Activated naive CD8-positive, alpha-beta T cell treated with anti-CD3 and anti-CD28 coated beads for 36 hours (primary cell): ENCODE data around the gene ANXA7. TPM values are rescaled to one million over a fixed set of nuclear protein-coding genes. Genes with fewer than 3 reads are reported as not detected.

Source experiments
- DNase-seq: peaks from one replicate; pipeline ENCODE4 v3.0.0; 2021
- H3K27ac Mint-ChIP-seq: one replicate; pipeline ENCODE4 v1.8.0; 2022; ENCODE audit warnings: mild to moderate bottlenecking, moderate library complexity, mixed read lengths
- H3K27me3 Mint-ChIP-seq: one replicate; pipeline ENCODE4 v1.8.0; 2022; ENCODE audit warnings: mild to moderate bottlenecking, mixed read lengths
- H3K36me3 Mint-ChIP-seq: one replicate; pipeline ENCODE4 v1.8.0; 2021; ENCODE audit warnings: mild to moderate bottlenecking, mixed read lengths
- H3K4me1 Mint-ChIP-seq: one replicate; pipeline ENCODE4 v1.8.0; 2021; ENCODE audit warnings: mixed read lengths
- H3K4me3 Mint-ChIP-seq: one replicate; pipeline ENCODE4 v1.8.0; 2022; ENCODE audit warnings: mild to moderate bottlenecking, moderate library complexity, mixed read lengths
- H3K9me3 Mint-ChIP-seq: one replicate; pipeline ENCODE4 v1.8.0; 2022; ENCODE audit warnings: mixed read lengths
- total RNA-seq, 2 experiments: library from RNA; stranded (reverse); gene quantifications; one replicate each; pipeline ENCODE4 v1.2.3, GENCODE V29; 2021

ANXA7 gene
- 100 to 1,000 TPM; 120 to 126 TPM for total RNA-seq

DNA sequence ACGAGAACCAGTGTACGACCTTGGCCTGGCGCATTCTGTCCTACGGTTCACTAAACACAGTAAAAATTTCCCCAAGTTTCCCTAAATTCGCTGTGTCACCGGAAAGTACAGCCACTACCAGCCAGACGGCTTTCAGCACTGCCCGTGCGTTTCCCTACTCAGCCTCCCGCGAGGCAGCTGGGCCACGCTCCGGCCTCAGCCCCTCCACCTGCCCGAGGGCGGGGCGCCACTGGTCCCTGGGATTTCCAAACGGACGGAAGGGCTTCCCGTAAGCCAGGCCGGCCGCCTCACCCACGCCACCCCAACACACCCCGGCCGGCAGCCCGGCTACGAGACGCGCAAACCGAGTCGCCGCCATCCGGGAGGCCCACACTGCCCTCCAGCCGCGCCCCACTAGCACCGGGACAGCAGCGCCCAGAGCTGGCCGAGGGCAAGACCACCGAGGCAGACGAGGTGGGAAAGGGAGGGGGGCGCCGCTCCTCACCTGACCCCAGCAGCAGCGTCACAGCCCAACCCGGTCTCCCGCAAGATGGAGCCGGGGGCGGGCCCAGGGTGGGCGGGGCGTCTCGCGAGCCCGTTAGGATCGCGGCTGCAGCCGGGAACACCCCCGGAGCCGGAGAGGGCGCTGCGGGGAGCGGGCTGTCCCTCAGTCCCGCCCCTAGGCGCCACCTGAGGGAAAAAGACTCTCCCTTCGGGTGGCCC lies at the start of gene ANXA7:
Gene ANXA7 (minus strand): TSS at position 531 of the 702 bp plus-strand sequence. CDS start 13,202 bp downstream, outside the sequence.
- H3K4me3 Mint-ChIP-seq: peak within 1 kb of the TSS; percentile 86
- H3K36me3 Mint-ChIP-seq: peaks cover 23% of the 10 kb centered on the region
- DNase-seq: peak; percentile 94
- H3K27me3 Mint-ChIP-seq: peaks cover 5% of the 10 kb centered on the region
- H3K9me3 Mint-ChIP-seq: no peaks in the 10 kb centered on the region
- H3K4me1 Mint-ChIP-seq: peaks cover 37% of the 10 kb centered on the region
- peak within 1 kb of the TSS; percentile 87 for H3K27ac Mint-ChIP-seq

DNA sequence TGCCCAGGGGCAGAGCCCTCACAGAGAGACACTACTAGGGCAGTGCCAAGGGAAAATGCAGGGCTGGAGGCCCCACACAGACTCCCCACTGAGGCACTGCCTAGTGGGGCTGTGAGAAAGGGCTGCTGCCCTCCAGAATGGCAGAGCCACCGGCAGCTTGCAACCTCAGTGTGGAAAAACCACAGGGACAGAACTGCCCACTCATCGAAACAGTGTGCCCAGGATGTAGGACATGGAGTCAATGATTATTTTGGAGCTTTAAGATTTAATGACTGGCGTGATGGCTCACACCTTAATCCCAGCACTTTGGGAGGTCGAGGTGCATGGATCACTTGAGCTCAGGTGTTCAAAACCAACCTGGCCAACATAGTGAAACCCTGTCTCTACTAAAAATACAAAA lies 47.0 kb upstream of the ANXA7 start:
- no peaks in the 10 kb centered on the region for H3K27me3 Mint-ChIP-seq
- H3K4me1 Mint-ChIP-seq: no peaks in the 10 kb centered on the region
- DNase-seq: no peak
- H3K27ac Mint-ChIP-seq: no peak overlapping the region
- H3K9me3 Mint-ChIP-seq: no peaks in the 10 kb centered on the region
- no peak overlapping the region for H3K4me3 Mint-ChIP-seq
- peaks cover 3% of the 10 kb centered on the region for H3K36me3 Mint-ChIP-seq

DNA sequence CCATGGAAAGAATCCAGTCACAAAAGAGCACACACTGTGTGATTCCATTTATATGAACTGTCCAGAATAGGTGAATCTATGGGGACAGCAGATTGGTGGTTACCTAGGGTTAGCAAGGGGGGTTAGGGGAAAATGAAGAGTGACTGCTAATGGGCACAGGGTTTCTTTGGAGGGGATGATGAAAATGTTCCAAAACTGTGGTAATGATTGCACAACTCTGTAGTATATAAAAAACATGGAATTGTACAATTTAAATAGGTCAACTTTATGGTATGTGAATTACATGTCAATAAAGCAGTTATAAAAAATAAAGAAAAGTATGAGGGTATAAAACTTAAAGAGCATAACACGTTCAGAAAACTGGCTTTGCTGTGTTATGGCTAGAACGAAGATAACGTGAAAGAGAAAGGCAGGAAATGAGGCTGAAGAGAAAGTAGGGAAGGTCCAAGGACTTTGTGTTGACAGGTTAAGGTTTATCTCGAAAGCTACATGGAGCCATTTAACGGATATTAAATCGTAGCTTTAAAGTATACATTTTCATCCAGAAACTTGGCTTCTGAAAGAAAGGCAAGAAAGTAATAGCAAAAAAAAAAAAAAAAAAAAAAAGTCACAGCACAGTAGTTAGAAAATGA lies 45.9 kb upstream of the ANXA7 start:
- Mint-ChIP-seq H3K27ac (no peak overlapping the region), H3K9me3 (no peaks in the 10 kb centered on the region), H3K27me3 (no peaks in the 10 kb centered on the region), H3K4me3 (no peak overlapping the region), H3K4me1 (no peaks in the 10 kb centered on the region), H3K36me3 (peaks cover 5% of the 10 kb centered on the region)
- no peak for DNase-seq

DNA sequence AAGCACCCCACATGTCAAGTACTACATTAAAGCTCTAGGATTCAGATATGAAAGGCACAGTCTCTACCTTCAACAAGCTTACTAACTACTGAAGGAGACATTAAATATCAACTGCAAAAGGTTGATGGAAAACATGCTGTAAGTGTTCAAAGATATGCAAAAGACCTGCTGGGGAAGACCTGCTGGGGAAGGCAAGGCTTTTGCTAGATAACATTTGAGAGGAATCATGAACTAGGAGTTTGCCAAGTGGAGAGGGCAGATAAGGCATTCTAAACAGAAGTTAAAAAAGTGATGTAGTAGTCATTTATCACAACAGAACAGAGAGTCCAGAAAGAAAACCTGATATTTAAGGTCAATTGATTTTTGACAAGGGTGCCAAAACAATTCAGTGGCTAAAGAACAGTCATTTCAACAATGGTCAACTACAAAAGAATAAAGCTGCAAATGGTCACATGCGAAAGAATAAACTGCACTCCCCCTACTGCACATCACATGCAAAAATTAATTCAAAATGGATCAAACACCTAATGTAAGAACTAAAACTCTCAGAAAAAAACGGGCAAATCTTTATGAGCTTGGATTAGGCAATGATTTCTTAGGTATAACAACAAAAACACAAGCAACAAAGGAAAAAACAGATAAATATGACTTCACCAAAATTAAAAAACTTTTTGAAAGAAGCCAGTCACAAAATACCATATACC lies 42.5 kb upstream of the ANXA7 start:
- no peaks in the 10 kb centered on the region for H3K9me3 Mint-ChIP-seq
- no peaks in the 10 kb centered on the region for H3K27me3 Mint-ChIP-seq
- peaks cover 1% of the 10 kb centered on the region for H3K36me3 Mint-ChIP-seq
- DNase-seq: no peak
- H3K4me1 Mint-ChIP-seq: no peaks in the 10 kb centered on the region
- no peak overlapping the region for H3K27ac Mint-ChIP-seq
- H3K4me3 Mint-ChIP-seq: no peak overlapping the region

DNA sequence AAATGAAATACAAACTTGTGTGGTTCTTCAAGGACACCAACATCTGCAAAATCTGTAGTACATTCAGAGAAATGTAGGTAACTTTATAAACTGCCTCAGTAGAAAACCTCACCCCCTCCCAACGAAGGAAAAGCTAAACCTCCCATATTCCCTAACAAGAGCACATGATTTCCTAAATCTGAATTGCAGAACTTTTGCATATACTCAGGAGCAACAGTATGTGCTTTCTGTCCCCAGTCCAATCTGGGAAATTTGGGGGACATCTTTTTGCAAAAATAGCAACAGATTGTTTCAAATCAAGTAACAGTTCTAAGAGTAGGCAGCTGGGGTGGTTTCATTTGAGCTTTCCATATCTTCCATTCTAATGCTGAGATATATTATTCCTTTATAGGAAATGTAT lies 35.3 kb upstream of the ANXA7 start:
- H3K4me3 Mint-ChIP-seq: no peak overlapping the region
- H3K36me3 Mint-ChIP-seq: no peaks in the 10 kb centered on the region
- DNase-seq: no peak
- H3K27me3 Mint-ChIP-seq: no peaks in the 10 kb centered on the region
- H3K4me1 Mint-ChIP-seq: no peaks in the 10 kb centered on the region
- H3K27ac Mint-ChIP-seq: no peak overlapping the region
- no peaks in the 10 kb centered on the region for H3K9me3 Mint-ChIP-seq

DNA sequence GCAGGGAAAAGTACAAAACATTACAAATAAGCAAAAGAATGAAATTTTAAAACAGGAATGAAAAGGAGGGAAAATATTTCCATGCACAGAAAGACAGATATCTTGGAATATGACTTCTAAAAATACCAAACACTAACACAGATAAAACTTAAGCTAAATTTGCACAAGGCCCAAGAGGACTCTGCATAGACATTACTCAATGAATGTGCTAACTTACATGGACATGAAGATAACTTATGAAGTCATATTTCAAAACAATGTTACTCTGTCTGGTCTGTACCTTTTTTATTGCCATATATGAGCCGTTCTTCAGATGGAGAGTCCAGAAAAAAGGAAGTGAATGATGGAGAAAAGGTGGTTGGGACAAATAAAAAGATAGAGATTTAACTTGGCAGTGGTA lies 34.5 kb upstream of the ANXA7 start:
- Mint-ChIP-seq H3K4me1 (no peaks in the 10 kb centered on the region), H3K9me3 (no peaks in the 10 kb centered on the region), H3K27me3 (no peaks in the 10 kb centered on the region), H3K4me3 (no peak overlapping the region), H3K36me3 (no peaks in the 10 kb centered on the region), H3K27ac (no peak overlapping the region)
- no peak for DNase-seq

DNA sequence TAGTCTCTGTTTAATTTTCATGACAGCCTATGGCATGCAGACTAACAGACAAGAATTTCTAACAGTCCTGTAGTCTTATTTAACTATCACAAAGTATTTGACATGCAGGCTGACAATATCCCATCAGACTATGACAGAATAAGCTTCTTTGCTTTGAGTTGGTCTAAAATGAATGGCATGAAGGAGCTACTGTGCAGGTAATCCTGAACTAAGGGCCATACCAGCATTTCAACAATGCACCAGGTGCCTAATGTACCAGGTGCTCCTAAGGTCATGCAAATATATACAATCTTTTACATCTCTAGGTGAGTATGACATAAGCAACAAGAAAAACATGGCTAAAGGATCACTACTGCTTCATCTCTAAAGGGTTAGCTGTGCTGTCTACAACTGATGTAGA lies 33.1 kb upstream of the ANXA7 start:
- Mint-ChIP-seq H3K27ac (no peak overlapping the region), H3K36me3 (no peaks in the 10 kb centered on the region), H3K4me1 (no peaks in the 10 kb centered on the region), H3K4me3 (no peak overlapping the region), H3K9me3 (no peaks in the 10 kb centered on the region), H3K27me3 (no peaks in the 10 kb centered on the region)
- DNase-seq: no peak

DNA sequence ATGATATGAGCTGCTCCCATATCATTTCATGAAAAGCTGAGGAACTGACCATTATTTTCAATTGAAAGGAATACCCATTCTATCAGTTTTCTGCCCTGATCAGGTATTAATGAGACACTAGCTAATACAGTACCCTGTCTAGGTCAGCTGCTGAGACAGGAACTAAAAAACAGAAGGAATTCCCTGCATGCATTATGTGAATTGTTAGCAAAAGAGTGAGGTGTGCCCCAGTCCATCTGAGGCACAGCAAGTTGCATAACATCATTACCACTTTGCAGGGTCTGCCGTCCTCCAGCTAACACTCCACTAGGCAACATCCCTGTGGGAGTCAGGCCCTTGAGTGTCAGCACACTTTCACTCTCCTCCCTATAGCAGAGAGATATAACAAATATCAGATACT lies 30.6 kb upstream of the ANXA7 start:
- Mint-ChIP-seq H3K27ac (no peak overlapping the region), H3K36me3 (no peaks in the 10 kb centered on the region), H3K9me3 (no peaks in the 10 kb centered on the region), H3K27me3 (no peaks in the 10 kb centered on the region), H3K4me3 (no peak overlapping the region), H3K4me1 (peaks cover 5% of the 10 kb centered on the region)
- no peak for DNase-seq

DNA sequence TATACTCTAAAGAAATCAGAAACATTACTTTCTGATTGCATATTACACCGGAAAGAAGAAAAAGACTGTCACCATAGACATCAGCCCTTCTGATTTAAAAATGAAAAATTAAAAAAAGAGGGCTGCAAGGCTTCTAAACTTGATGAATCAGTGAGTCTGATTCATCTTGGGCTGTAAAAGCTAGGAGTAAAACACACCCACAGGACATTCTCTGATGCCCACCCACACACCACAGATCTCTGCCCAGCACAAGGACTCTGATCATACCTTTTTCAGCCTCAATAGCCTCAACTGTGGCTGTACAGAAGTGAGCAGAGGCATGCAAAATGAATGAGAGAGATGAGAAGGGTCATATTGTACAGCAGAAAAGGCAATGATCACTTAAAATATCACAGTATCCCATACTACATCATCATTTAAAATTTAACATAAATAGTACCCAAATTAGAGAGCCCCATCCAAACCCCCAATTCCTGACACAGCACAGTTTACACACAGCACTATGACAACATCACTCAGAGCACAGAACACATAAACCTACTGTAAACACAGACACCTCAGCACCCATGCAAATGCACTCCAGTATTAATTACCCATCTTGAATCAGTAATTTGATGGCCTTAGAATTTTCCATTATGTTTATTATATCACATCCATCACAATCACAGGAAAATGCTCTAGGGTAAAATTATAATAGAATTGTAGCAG lies 25.9 kb upstream of the ANXA7 start:
- no peaks in the 10 kb centered on the region for H3K9me3 Mint-ChIP-seq
- peaks cover 9% of the 10 kb centered on the region for H3K4me1 Mint-ChIP-seq
- H3K27me3 Mint-ChIP-seq: no peaks in the 10 kb centered on the region
- H3K36me3 Mint-ChIP-seq: peaks cover 3% of the 10 kb centered on the region
- peak overlapping the region; percentile 22 for H3K27ac Mint-ChIP-seq
- no peak for DNase-seq
- no peak overlapping the region for H3K4me3 Mint-ChIP-seq

DNA sequence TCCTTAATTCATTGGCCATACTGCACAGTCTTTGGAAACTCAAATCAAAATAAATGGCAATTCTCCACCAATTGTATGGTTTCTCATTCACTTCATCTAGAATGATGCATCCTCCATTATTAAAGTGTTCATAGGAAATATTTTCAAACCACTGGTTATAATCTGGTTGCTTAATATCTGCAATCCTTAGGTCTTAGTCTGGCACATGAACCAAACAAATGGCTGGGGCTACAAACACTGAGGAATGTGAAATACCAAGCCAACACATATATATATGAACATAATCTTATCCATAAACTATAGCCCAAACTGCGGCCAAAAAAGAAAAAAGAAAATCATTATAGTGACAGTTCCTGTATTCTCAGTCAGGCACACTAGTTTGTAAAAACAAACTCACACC lies 25.2 kb upstream of the ANXA7 start:
- no peaks in the 10 kb centered on the region for H3K27me3 Mint-ChIP-seq
- H3K4me3 Mint-ChIP-seq: no peak overlapping the region
- H3K27ac Mint-ChIP-seq: no peak overlapping the region
- H3K9me3 Mint-ChIP-seq: no peaks in the 10 kb centered on the region
- H3K36me3 Mint-ChIP-seq: peaks cover 3% of the 10 kb centered on the region
- H3K4me1 Mint-ChIP-seq: peaks cover 9% of the 10 kb centered on the region
- DNase-seq: no peak

DNA sequence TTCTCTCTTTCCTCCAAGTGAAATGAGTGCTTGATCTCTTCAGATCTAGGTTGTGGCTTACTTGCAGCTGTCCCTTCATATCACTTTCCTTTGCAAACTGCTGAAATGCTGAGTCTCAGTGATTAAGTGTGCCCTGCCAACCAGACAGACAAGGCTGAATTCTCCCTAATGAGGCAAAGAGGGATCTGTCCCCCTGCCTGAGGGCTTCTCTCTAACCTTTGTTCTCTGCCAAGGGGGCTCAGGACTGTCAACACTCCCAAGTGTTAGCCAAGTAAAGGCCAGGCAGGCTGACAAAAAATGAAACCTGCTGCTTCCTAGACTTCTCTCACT lies 19.6 kb upstream of the ANXA7 start, which contains the start of gene MSS51:
Gene MSS51 (minus strand): TSS at position 24 of the 330 bp plus-strand sequence. CDS start 5,277 bp downstream, outside the sequence.
- H3K27me3 Mint-ChIP-seq: no peaks in the 10 kb centered on the region
- H3K4me1 Mint-ChIP-seq: peaks cover 7% of the 10 kb centered on the region
- DNase-seq: no peak
- H3K27ac Mint-ChIP-seq: no peak within 1 kb of the TSS
- H3K9me3 Mint-ChIP-seq: no peaks in the 10 kb centered on the region
- H3K36me3 Mint-ChIP-seq: peaks cover 5% of the 10 kb centered on the region
- no peak within 1 kb of the TSS for H3K4me3 Mint-ChIP-seq

DNA sequence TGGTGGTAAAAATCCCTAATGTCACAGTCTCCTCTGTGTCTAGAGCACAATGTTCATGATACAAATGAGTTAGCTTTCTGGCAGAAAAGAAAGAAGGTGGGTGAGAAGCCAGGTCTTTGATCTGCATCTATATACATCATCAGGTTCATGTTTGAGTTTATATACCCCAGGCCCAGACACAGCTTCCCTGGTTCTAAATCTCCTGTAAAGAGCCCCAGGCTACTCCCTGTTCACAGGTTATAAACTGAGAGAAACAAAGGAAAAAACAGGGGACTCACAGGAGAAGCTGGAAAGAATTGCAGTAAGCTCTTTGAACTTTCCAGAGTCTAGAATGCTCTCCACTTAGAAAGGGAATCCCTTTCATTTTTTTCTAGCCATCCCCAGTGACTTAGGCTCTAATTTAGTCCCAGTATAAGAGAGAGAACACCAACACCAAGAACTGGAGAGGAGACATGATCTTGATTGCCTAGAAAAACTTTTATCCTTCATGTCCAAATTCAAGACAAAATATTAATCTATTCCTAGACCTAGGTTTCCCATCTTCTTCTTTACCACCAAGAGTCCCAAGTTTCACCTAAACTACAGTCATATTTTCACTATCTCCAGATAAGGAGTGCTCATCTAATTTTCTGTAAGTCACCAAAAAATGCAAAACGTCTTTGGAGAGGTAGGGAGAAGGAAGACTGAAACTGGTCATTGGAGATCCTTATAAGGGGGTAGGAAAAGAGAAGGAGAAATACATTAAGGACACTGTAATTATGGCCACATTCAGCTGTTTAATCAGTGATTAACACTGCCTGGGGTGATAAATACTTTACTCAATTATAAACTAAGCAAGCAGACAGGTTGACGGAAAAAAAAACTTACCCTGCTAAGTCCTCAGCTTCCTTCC lies 19.0 kb upstream of the ANXA7 start:
- H3K4me3 Mint-ChIP-seq: no peak overlapping the region
- peaks cover 7% of the 10 kb centered on the region for H3K4me1 Mint-ChIP-seq

DNA sequence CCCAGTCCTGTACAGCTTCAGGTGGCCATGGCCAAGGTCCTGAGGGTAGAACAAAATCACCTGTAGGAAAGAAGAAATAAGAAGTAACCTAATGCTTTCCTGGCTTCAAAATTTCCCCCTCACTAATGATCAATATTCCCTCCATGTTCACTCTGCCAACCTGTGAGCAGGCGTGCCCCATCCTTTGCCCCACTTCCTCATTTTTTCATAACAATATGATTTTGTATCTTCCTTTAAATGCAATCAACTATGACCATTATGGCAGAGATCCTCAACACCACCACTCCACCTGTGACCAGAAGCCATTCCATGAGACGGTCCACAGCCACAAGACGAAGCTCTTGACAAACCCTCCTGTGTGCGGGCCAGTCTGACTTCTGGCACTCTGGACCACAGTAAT lies 12.5 kb upstream of the ANXA7 start:
- H3K27ac Mint-ChIP-seq: no peak overlapping the region
- H3K36me3 Mint-ChIP-seq: peaks cover 24% of the 10 kb centered on the region
- H3K9me3 Mint-ChIP-seq: no peaks in the 10 kb centered on the region
- peaks cover 9% of the 10 kb centered on the region for H3K4me1 Mint-ChIP-seq
- no peak for DNase-seq
- H3K4me3 Mint-ChIP-seq: no peak overlapping the region
- H3K27me3 Mint-ChIP-seq: no peaks in the 10 kb centered on the region

More for the DNA sequence above, 19.0 kb upstream of the ANXA7 start:
- Mint-ChIP-seq H3K27ac (no peak overlapping the region), H3K27me3 (no peaks in the 10 kb centered on the region), H3K9me3 (no peaks in the 10 kb centered on the region), H3K36me3 (peaks cover 5% of the 10 kb centered on the region)
- no peak for DNase-seq

DNA sequence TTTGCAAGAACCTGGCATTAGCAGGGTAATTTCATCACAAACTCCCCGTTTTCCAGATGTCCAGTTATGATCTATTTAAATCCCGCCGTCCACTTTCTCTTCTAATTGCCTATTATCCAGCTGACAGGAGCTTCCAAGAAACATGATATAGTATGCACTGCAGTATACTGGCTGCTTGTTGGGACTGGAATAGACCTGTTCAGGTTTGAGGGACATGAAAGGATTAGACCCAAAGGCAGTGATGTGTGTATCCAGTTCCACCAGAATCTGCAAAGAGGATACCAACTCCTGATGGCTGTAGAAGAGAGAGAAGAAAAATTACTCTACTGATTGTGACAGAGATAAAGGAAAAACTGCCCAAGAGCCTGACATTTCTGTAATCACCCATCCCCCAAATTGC lies 10.6 kb upstream of the ANXA7 start:
- Mint-ChIP-seq H3K27me3 (no peaks in the 10 kb centered on the region), H3K4me1 (peaks cover 9% of the 10 kb centered on the region), H3K36me3 (peaks cover 23% of the 10 kb centered on the region), H3K27ac (no peak overlapping the region), H3K4me3 (no peak overlapping the region), H3K9me3 (no peaks in the 10 kb centered on the region)
- no peak for DNase-seq
